ENCODE data around the gene ZCCHC2.
A peak's percentile ranks its signal among the peaks of the same experiment; 100 is the strongest.

The ZCCHC2 gene

GRCh38 chr18:62522504-62523254 lies at the start of gene ZCCHC2:
Gene ZCCHC2 (plus strand): TSS chr18:62523025. CDS start chr18:62523425, 400 bp downstream.
- peak; percentile 71 for FAIRE-seq

GRCh38 chr18:62479574-62479973 lies 43.3 kb upstream of the ZCCHC2 start:
- FAIRE-seq, result no peak

- no peak for FAIRE-seq
These were observed 41.9 kb upstream of the ZCCHC2 start for GRCh38 chr18:62480927-62481326.

GRCh38 chr18:62484941-62485340 lies 37.9 kb upstream of the ZCCHC2 start:
- FAIRE-seq, result no peak

GRCh38 chr18:62485684-62486083 lies 37.1 kb upstream of the ZCCHC2 start:
- FAIRE-seq, result no peak

GRCh38 chr18:62486290-62486964 lies 36.4 kb upstream of the ZCCHC2 start:
- FAIRE-seq, result no peak

GRCh38 chr18:62487161-62487560 lies 35.7 kb upstream of the ZCCHC2 start:
- FAIRE-seq, result no peak

GRCh38 chr18:62490967-62491695 lies 31.7 kb upstream of the ZCCHC2 start:
- no peak for FAIRE-seq

GRCh38 chr18:62493033-62493862 lies 29.6 kb upstream of the ZCCHC2 start:
- no peak for FAIRE-seq

GRCh38 chr18:62494764-62495163 lies 28.1 kb upstream of the ZCCHC2 start:
- no peak for FAIRE-seq

GRCh38 chr18:62496262-62496661 lies 26.6 kb upstream of the ZCCHC2 start:
- no peak for FAIRE-seq

- FAIRE-seq, result no peak
These were observed 25.5 kb upstream of the ZCCHC2 start for GRCh38 chr18:62497190-62497772.

- no peak for FAIRE-seq
These were observed 24.1 kb upstream of the ZCCHC2 start for GRCh38 chr18:62498616-62499262.

- no peak for FAIRE-seq
These were observed 23.6 kb upstream of the ZCCHC2 start for GRCh38 chr18:62499263-62499650.

- FAIRE-seq, result no peak
These were observed 22.7 kb upstream of the ZCCHC2 start for GRCh38 chr18:62500174-62500573.

- FAIRE-seq, result no peak
These were observed 21.7 kb upstream of the ZCCHC2 start for GRCh38 chr18:62500966-62501591.

GRCh38 chr18:62505669-62506494 lies 16.9 kb upstream of the ZCCHC2 start:
- FAIRE-seq, result peak; percentile 29

- no peak for FAIRE-seq
These were observed 16.2 kb upstream of the ZCCHC2 start for GRCh38 chr18:62506495-62507143.

- no peak for FAIRE-seq
These were observed 13.0 kb upstream of the ZCCHC2 start for GRCh38 chr18:62509779-62510178.

GRCh38 chr18:62510789-62511188 lies 12.0 kb upstream of the ZCCHC2 start:
- FAIRE-seq, result no peak

Measured in endometrium (tissue), 2 donors.